ENCODE measurements around the gene SOHLH2.

SOHLH2 gene

GRCh38 chr13:36190771-36191170, 23.6 kb downstream of the SOHLH2 start:
- Histone ChIP-seq H3K36me3 (ENCODE audit: insufficient read depth, low read length) (no peaks in the 10 kb centered on the region), H3K79me2 (ENCODE audit: insufficient read depth, low read length) (no peaks in the 10 kb centered on the region), H3K9ac (ENCODE audit: low read depth, low read length) (no peak overlapping the region), H4K20me1 (ENCODE audit: insufficient read depth, low read length) (no peaks in the 10 kb centered on the region), H3K9me3 (ENCODE audit: insufficient read depth, low read length, severe bottlenecking) (no peaks in the 10 kb centered on the region), H3K4me3 (ENCODE audit: low read depth in 1 of 2, low read length in 2 of 2) (no peak overlapping the region), H3K4me1 (ENCODE audit: insufficient read depth, low read length) (no peaks in the 10 kb centered on the region), H3K4me2 (ENCODE audit: insufficient read depth, low read length) (no peak overlapping the region), H3K27ac (ENCODE audit: low read length) (no peak overlapping the region), H2AFZ (ENCODE audit: low read depth, low read length) (no peak overlapping the region), H3K27me3 (ENCODE audit: insufficient read depth, low read length, poor library complexity) (no peaks in the 10 kb centered on the region)
- ATAC-seq (ENCODE audit: insufficient read depth, low read depth): no peak
- TF ChIP-seq CTCF (IDR thresholded peaks at IDR 0.05; ENCODE audit: borderline replicate concordance, extremely low read depth, low read length, poor library complexity, severe bottlenecking) (no peak), EZH2 (IDR thresholded peaks at IDR 0.05; ENCODE audit: borderline replicate concordance, low read depth, low read length, severe bottlenecking) (no peak)
- DNase-seq: no peak

GRCh38 chr13:36188441-36188840, 25.9 kb downstream of the SOHLH2 start:
- Histone ChIP-seq H4K20me1 (ENCODE audit: insufficient read depth, low read length) (no peaks in the 10 kb centered on the region), H2AFZ (ENCODE audit: low read depth, low read length) (no peak overlapping the region), H3K9me3 (ENCODE audit: insufficient read depth, low read length, severe bottlenecking) (no peaks in the 10 kb centered on the region), H3K4me1 (ENCODE audit: insufficient read depth, low read length) (no peaks in the 10 kb centered on the region), H3K4me2 (ENCODE audit: insufficient read depth, low read length) (no peak overlapping the region), H3K79me2 (ENCODE audit: insufficient read depth, low read length) (no peaks in the 10 kb centered on the region), H3K27ac (ENCODE audit: low read length) (no peak overlapping the region), H3K27me3 (ENCODE audit: insufficient read depth, low read length, poor library complexity) (no peaks in the 10 kb centered on the region), H3K9ac (ENCODE audit: low read depth, low read length) (no peak overlapping the region), H3K36me3 (ENCODE audit: insufficient read depth, low read length) (no peaks in the 10 kb centered on the region), H3K4me3 (ENCODE audit: low read depth in 1 of 2, low read length in 2 of 2) (no peak overlapping the region)
- DNase-seq (no peak), ATAC-seq (ENCODE audit: insufficient read depth, low read depth) (no peak)
- no peak for TF ChIP-seq CTCF (IDR thresholded peaks at IDR 0.05; ENCODE audit: borderline replicate concordance, extremely low read depth, low read length, poor library complexity, severe bottlenecking)
- no peak for TF ChIP-seq EZH2 (IDR thresholded peaks at IDR 0.05; ENCODE audit: borderline replicate concordance, low read depth, low read length, severe bottlenecking)

- no peaks in the 10 kb centered on the region for H3K27me3 ChIP-seq (ENCODE audit: insufficient read depth, low read length, poor library complexity)
- H3K79me2 ChIP-seq (ENCODE audit: insufficient read depth, low read length): no peaks in the 10 kb centered on the region
- H3K9ac ChIP-seq (ENCODE audit: low read depth, low read length): no peak overlapping the region
- no peaks in the 10 kb centered on the region for H3K9me3 ChIP-seq (ENCODE audit: insufficient read depth, low read length, severe bottlenecking)
- no peak overlapping the region for H3K4me3 ChIP-seq (ENCODE audit: low read depth in 1 of 2, low read length in 2 of 2)
- H4K20me1 ChIP-seq (ENCODE audit: insufficient read depth, low read length): no peaks in the 10 kb centered on the region
- H3K36me3 ChIP-seq (ENCODE audit: insufficient read depth, low read length): no peaks in the 10 kb centered on the region
- no peak overlapping the region for H3K27ac ChIP-seq (ENCODE audit: low read length)
- H2AFZ ChIP-seq (ENCODE audit: low read depth, low read length): no peak overlapping the region
- TF ChIP-seq CTCF (IDR thresholded peaks at IDR 0.05; ENCODE audit: borderline replicate concordance, extremely low read depth, low read length, poor library complexity, severe bottlenecking) (no peak), EZH2 (IDR thresholded peaks at IDR 0.05; ENCODE audit: borderline replicate concordance, low read depth, low read length, severe bottlenecking) (no peak)
- DNase-seq (no peak), ATAC-seq (ENCODE audit: insufficient read depth, low read depth) (no peak)
- H3K4me1 ChIP-seq (ENCODE audit: insufficient read depth, low read length): no peaks in the 10 kb centered on the region
- H3K4me2 ChIP-seq (ENCODE audit: insufficient read depth, low read length): no peak overlapping the region
Measured at GRCh38 chr13:36183901-36184300, 30.5 kb downstream of the SOHLH2 start.

GRCh38 chr13:36175621-36176020, 38.7 kb downstream of the SOHLH2 start:
- ATAC-seq (ENCODE audit: insufficient read depth, low read depth) (no peak), DNase-seq (no peak)
- Histone ChIP-seq H4K20me1 (ENCODE audit: insufficient read depth, low read length) (no peaks in the 10 kb centered on the region), H2AFZ (ENCODE audit: low read depth, low read length) (no peak overlapping the region), H3K9ac (ENCODE audit: low read depth, low read length) (no peak overlapping the region), H3K79me2 (ENCODE audit: insufficient read depth, low read length) (no peaks in the 10 kb centered on the region), H3K4me2 (ENCODE audit: insufficient read depth, low read length) (no peak overlapping the region), H3K36me3 (ENCODE audit: insufficient read depth, low read length) (no peaks in the 10 kb centered on the region), H3K9me3 (ENCODE audit: insufficient read depth, low read length, severe bottlenecking) (no peaks in the 10 kb centered on the region), H3K4me1 (ENCODE audit: insufficient read depth, low read length) (no peaks in the 10 kb centered on the region), H3K27me3 (ENCODE audit: insufficient read depth, low read length, poor library complexity) (no peaks in the 10 kb centered on the region), H3K27ac (ENCODE audit: low read length) (no peak overlapping the region), H3K4me3 (ENCODE audit: low read depth in 1 of 2, low read length in 2 of 2) (no peak overlapping the region)
- no peak for TF ChIP-seq CTCF (IDR thresholded peaks at IDR 0.05; ENCODE audit: borderline replicate concordance, extremely low read depth, low read length, poor library complexity, severe bottlenecking)
- no peak for TF ChIP-seq EZH2 (IDR thresholded peaks at IDR 0.05; ENCODE audit: borderline replicate concordance, low read depth, low read length, severe bottlenecking)

Data from DND-41 (cell line).